GM18873 (cell line): ENCODE data around the gene FZD7.

ENCODE experiments used
- ATAC-seq: cut with Tn5 transposase; IDR thresholded peaks from one replicate; pipeline ENCODE4 v1.9.1; 2021; ENCODE audit warnings: mild to moderate bottlenecking, moderate library complexity, moderate number of reproducible peaks; ENCODE audit not compliant: unreplicated experiment, low FRiP score

The FZD7 gene

DNA sequence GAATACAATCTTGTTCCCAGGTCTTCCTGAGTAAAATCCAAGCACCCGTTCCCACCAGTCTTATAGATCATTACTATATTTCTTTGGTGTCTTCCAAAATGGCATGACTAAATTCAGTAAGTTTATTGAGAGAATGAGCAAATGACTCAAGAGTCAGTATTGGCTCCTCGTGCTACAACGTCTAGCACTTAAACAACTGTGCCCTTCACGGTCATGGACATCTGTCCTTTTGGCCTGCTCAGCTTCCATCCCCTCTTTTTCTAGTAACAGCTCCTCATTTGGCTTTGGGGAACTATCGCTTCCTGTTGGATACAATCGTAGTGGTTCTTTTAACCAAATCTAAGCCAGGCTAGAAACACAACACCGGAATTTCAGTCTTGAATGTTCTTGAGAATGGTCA lies 24.1 kb upstream of the FZD7 start:
- ATAC-seq, result no peak

DNA sequence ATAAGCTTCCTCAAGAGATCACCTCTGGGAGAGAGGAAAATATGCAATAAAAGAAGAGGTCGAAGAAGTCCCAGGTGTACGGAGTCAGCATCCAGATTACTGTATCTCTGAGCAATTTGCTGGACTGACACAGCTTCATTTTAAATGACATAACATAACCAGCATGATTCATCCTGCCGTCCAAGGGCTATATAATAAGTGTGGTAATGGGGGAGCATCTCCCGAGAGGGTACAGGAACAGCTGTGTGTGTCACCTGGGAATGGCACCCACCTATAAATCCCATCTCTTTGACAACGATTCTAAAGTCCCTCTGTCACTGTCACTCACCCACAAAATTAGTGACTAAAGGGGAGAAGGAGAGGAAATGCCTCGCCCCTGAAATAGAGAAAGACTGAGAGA lies 19.3 kb upstream of the FZD7 start:
- ATAC-seq, result no peak

DNA sequence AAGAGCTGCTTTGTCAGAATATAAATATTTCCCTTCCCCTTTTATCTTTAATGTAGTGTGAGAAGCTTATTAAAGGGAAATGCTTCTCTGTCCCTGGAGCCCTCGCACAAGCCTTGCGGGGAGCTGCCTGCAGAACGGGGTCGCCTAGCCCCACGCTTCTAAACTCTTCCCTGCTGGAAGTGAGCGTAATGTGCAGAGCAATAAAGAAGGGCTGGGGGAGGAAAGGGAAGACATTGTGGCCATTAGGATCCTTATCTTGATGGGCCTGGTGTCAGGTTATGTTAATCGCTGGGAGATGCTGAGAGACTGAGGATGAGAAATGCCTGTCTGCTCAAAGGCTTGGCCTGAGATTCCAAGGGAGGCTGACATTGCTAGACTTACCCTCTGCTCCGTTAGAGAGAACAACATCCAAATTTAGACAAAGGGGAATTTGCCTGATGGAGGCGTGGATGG lies 18.9 kb upstream of the FZD7 start:
- ATAC-seq, result no peak

DNA sequence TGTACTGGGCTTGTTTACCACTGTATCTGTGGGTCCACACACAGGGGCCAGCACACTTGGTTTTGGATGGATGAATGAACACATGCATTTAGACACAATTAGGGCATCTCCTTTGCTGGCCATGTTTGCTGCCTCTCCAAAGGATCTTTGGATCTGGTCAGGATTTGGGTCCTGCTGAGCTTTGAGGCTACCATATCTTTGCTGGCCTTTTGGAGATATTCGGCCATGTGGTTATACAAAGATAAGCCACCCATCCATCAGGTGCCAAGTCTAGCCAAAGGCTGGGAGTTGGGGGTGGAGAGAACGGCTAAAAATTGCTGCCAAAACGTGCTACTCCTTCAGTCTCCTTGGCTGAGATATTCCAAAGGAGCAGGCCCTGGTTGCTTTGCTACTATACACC lies 18.2 kb upstream of the FZD7 start:
- no peak for ATAC-seq

DNA sequence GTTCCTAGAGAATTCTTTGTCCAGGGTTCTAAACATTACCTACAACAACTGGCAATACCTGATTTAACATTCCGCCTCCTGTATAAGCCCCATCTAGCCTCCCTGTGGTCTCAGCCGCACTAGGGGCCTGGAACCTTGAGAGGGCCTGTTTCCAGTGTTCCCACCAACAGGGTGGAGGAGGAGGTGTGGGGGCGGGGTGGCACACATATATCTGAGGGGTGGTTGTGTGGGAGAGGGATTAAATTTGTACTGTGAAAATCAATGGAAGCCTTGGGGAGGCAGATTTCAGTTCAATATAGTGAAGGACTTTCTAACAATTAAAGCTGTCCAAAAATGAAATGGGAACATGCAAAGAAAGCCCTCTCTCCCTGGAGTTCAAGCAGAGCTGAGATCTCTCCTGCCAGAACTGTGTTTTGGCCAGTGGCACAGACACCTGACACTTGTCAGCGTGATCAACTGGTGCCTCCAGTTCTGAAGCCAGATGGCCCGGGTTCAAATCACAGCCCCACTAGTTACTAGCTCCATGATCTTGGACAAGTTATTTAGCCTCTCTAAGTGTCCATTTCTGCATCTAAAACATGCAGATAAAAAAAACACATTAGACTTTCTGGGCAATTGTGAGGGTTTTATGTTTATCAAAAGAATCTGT lies 17.0 kb upstream of the FZD7 start:
- ATAC-seq, result no peak

DNA sequence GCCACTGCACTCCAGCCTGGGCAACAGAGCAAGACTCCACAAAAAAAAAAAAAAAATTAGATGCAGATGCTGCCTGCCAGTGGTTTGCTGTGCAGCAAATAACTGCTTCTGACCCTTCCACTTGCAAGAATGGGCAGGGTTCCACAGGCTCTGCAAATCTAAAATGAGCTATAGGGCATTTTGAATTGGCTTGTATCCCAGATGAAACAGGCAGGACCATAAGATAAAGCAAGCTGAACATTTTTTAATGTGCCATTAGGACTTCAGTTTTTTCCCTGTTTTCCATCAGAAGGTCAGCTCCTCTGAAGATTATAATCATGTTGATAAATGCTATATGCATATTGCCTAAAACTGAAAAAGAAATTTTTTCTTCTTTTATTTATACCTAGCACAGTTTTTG lies 15.7 kb upstream of the FZD7 start:
- ATAC-seq, result no peak

DNA sequence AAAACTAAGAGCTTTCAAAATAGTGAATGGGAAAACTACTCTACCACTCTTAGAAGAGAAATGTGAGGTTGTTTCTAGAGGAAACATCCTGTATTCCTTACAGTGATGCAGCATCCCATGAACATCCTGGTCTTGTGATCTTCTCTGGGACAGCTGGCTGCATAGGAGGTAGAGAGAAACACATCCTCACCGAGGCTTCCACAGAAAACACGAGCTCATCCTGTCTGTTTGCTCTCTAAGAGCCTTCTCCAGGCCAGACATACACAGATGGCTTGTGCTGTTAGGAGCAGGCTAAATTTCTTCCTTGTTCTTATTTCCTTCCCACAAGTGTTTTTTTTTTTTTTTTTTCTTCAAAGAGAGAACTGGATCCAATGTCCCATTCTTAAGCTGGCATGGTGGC lies 14.7 kb upstream of the FZD7 start:
- no peak for ATAC-seq

DNA sequence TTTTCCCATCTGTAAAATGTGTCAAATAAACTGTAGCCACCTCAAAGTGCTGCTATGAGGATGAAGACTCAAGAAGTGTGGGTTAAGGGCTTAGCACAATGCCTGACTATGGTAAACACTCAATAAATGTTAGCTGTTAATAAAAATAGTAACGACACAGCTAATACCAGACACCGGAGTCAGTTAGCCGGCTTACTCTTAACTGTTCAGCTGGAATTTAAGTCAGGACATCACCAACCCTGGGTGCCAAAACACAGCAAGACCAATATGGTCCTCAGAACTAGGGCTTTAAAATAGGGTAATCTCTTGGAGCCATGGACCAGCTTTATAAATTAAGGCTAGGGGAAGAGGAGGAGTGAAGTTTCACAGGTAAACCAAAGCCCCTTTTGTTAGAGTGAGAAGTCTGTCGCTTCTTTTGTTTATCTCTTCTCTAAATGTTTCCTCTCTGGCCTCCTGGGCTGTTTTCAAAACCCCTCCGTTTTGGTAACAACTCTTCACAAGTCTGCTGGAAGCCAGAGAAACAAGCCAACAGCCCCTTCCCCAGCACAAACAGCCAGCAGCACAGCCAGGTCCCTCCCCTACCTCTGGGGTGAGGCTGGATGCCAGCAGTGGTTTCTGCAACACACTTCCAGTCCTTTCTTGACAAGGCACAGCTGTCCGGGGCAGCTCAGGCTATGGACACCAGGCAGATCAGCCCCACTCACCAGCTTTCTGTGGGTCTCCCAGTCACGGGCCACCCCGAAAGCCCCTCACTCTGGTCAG lies 13.8 kb upstream of the FZD7 start:
- ATAC-seq, result no peak

DNA sequence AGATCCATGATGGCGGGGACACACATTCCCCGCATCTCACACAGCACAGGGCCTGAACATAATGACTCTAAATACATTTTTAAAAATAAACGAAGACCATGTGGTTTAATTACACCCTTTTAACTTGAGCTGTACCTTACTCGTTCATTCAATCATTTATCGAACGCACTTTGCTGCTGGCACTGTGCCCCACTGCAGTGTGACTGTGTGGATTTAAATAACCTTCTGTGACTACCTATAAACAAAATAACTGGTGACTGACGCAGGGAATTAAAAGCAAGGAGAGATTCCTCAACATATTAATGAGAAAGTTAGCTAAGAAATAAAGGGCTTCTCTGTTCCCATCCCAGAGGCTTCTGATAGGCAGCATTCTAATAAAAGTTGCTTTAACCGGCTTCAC lies 10.9 kb upstream of the FZD7 start:
- ATAC-seq, result no peak

DNA sequence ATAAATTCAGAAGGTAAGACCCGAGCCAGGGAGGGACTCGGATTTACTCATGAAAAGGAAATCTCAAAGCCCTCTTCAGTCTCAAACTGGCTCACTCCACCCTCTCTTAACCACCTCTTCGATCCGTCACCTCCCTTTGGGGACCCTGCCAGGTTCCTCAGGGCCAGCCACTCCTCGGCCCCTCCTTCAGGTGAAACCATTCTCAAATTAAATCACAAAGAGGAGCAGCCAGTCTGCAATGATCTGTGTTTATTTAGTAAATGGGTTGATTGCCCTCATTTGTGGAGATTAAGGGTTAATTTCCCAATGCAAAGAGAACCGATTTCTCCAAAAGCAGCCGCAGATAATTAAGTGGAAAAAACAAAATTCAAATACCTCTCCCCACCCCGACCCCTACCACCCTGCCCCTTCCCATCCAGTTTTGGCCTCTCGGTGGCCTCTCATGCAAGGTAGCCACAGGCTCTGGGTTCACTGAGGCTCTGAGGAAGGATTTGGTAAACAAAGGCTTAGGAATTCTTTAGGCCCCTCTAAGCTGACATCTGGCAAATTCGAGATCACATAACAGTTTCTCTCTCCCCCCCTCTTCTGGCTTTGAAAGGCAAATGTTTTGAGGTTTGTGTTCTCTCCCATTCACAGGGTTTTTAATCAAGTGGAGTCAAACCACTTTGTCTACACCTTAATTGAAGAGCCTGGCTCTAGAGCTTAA lies 10.3 kb upstream of the FZD7 start:
- no peak for ATAC-seq

DNA sequence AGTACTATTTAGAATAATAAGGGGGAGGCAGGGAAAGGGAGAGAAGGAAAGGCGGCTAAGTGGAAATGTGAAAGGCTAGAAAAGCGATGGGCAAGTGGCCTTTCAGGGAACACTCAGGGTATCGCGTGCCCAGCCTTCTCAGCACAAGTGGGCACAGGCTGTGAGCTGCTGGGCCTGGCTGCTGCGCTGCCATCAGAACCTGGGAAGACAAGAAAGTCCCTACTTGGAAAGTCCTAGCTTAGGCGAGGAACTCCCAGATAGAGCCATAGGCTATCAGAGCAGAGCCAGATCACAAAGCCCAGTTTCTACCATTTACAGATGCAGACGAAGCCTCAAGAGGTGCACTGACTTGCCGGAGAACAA lies 9.8 kb upstream of the FZD7 start:
- no peak for ATAC-seq

DNA sequence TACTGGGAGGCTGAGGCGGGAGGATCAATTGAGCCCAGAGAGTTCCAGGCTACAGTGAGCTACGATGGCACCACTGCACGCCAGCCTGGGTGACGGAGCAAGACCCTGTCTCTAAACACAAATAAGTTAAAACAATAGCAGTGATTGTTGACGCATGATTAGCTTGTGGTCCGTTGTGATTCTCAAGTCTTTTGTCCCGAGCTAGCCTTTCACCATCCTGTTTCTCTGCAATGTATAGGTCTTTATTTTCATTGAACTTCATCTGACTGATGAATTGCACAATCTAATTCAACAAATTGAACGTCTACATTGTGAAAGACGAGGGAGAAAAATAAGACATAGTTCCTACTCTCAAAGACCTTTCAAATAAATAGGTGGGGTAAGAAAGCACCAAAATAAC lies 8.8 kb upstream of the FZD7 start:
- no peak for ATAC-seq

DNA sequence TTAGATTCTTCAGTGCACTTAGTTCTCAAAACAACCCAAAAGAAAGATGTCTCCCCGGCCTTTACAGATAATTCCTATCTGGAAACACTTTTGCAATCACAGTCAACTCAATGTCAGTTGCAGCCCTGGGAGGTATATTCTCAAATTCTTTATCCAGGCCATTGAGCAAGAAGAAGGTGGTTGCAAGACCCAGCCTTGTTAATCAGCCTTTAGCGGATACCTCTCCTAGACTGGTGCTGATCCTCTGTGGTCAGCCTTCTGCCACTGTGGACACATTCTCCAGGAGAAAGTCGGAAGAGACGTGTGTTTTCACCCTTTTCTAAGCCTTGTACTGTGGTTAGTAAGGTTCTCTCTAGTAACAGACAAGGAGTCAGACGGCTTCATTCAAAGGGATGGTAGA lies 7.8 kb upstream of the FZD7 start:
- ATAC-seq, result no peak

DNA sequence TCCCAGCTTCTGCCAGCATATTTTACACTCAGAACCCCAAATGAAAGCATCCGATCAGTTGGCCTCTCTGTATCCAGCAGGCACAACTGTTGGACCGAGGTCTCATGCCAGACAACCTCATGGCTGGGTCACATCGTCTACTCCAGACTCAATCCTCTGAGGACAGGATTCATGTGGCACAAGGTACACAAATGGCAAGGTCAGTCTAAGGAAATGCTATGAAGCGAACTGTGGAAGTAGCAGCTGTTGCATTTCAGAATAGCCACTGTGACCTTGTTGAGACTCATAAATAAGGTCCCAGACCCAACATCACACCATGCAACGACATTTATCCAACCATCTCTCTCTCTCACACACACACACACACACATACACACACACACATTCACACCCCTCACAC lies 7.1 kb upstream of the FZD7 start:
- no peak for ATAC-seq

DNA sequence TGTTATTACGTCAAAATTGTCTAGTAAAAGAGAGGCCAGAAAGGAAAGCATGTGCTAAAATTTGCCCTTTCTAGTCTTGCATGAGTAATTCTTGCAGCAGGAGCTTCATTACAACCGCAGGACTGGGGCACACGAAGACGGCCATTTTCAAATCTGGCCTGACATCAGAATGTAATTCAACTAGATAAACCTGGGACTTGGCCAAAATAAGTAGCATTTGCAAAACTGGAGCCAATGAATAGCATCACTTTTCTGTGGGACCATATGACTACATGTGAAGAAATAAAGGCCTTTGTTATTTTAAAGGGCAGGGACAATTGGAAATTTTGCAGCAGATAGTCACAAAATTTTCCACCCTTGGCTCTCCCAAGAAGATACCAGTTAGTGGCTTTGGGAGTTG lies 3.0 kb upstream of the FZD7 start:
- ATAC-seq, result no peak

DNA sequence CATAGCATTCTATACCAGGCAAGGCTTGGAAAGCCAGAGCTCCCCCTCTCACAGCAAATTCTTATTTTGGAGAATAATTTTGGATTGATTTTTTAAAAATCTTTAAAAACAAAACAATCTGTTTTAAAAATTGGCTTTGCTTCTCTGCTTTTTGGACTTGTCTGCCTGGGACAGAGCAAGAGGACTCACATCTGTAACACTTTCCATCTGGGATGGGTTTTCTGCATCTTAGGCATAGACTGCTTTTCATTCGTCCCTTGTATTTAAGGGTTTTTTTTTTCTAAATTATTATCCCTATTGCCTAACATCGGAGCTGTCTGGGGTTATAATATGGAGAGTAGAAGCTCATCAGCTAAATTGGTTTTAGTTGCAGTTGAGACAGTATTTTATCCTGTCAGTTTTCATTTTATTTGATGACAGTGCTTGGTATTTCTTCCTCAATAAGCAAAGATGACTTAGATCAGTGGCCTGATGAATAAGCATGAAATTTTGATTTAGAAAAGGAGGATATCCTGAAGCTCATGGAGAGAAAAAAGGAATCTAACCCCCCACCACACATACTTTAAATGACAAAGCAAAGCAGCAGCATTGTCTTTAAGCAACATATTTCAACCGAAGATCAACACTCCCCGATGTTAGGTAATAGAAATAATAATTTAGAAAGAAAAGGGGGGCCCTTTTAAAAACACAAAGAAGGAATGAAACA lies 2.3 kb upstream of the FZD7 start:
- ATAC-seq, result no peak

DNA sequence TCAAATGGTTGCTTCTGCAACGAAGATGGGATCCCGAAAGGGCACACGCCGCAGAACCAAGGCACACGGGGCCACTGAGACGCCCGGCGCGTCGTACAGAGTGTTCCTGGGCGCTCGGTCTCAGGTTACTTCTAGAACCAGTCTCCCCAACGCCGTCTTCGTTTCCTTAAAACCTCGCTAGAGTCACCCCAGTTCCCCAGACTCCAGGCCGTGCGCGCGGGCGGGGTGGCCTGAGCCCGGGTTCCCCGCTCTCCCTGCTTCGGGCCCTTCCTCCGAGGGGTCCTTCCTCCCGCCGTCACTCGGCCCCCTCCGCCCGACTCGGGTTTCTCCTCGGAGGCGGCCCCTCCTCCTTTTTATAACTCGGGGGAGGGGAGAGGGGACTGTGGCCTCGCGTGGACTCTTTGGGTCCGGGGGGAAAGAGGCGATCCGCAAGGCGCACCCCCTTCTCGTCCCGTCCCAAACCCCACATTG lies 774 bp upstream of the FZD7 start:
- no peak for ATAC-seq

DNA sequence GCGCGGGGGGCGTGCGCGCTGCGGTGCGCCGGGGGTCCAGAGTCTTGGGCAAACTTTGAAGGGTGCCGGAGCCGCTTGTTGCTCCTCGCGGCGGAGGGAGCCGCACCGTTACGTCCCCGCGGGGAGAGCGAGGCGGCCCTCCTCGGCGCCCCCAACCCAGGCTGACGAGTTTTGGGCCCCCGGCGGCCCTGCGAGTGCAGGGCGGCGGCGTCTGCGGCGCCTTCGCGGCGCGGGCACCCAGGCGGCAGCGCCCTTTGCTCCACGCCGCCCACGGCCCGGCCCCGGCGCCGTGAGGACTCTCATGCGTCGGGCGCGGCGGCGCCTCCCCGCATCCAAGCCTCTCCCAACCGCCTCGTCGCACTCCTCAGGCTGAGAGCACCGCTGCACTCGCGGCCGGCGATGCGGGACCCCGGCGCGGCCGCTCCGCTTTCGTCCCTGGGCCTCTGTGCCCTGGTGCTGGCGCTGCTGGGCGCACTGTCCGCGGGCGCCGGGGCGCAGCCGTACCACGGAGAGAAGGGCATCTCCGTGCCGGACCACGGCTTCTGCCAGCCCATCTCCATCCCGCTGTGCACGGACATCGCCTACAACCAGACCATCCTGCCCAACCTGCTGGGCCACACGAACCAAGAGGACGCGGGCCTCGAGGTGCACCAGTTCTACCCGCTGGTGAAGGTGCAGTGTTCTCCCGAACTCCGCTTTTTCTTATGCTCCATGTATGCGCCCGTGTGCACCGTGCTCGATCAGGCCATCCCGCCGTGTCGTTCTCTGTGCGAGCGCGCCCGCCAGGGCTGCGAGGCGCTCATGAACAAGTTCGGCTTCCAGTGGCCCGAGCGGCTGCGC lies 814 bp downstream of the FZD7 start:
- ATAC-seq, result peak; percentile 14

DNA sequence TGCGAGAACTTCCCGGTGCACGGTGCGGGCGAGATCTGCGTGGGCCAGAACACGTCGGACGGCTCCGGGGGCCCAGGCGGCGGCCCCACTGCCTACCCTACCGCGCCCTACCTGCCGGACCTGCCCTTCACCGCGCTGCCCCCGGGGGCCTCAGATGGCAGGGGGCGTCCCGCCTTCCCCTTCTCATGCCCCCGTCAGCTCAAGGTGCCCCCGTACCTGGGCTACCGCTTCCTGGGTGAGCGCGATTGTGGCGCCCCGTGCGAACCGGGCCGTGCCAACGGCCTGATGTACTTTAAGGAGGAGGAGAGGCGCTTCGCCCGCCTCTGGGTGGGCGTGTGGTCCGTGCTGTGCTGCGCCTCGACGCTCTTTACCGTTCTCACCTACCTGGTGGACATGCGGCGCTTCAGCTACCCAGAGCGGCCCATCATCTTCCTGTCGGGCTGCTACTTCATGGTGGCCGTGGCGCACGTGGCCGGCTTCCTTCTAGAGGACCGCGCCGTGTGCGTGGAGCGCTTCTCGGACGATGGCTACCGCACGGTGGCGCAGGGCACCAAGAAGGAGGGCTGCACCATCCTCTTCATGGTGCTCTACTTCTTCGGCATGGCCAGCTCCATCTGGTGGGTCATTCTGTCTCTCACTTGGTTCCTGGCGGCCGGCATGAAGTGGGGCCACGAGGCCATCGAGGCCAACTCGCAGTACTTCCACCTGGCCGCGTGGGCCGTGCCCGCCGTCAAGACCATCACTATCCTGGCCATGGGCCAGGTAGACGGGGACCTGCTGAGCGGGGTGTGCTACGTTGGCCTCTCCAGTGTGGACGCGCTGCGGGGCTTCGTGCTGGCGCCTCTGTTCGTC lies 1.7 kb downstream of the FZD7 start:
- ATAC-seq, result no peak
